Measurements from ENCODE around the gene NDEL1.

Gene NDEL1

GRCh38 chr17:8503807-8504206 is 68.1 kb downstream of the NDEL1 start:
- POLR2A ChIA-PET: no interaction called here
- H3K27ac ChIP-seq (ENCODE audit: extremely low read depth, low read depth, low read length): no peak overlapping the region
- CTCF ChIA-PET: no interaction called here
- TF ChIP-seq ZIC2 (tag by site-specific recombination; IDR thresholded peaks at IDR 0.05): peak; percentile 86
- no peak for TF ChIP-seq TCF7L2 (IDR thresholded peaks at IDR 0.05; ENCODE audit: borderline replicate concordance, low read depth, low read length)
- H3K4me3 ChIP-seq (ENCODE audit: low read depth, low read length): no peak overlapping the region
- H3K9me3 ChIP-seq (ENCODE audit: control insufficient read depth, insufficient read depth, low read depth, low read length): no peaks in the 10 kb centered on the region
- peaks cover 75 to 97% of the 10 kb centered on the region in 2 experiments for H3K36me3 ChIP-seq (ENCODE audit: control insufficient read depth in 2 of 2, insufficient read depth in 1 of 2, low read length in 2 of 2)
- H3K4me1 ChIP-seq (ENCODE audit: control insufficient read depth, insufficient read depth, low read length): no peaks in the 10 kb centered on the region

- Histone ChIP-seq H3K4me1 (ENCODE audit: control insufficient read depth, insufficient read depth, low read length) (no peaks in the 10 kb centered on the region), H3K9me3 (ENCODE audit: control insufficient read depth, insufficient read depth, low read depth, low read length) (no peaks in the 10 kb centered on the region), H3K27ac (ENCODE audit: extremely low read depth, low read depth, low read length) (no peak overlapping the region), H3K4me3 (ENCODE audit: low read depth, low read length) (no peak overlapping the region), H3K36me3 (ENCODE audit: control insufficient read depth in 2 of 2, insufficient read depth in 1 of 2, low read length in 2 of 2) (peaks cover 74 to 97% of the 10 kb centered on the region in 2 experiments)
- ChIA-PET POLR2A (no interaction called here), CTCF (interaction anchor here (0.7 kb wide), 1 partner anchor 25 kb away, joined by 3 read pairs; no protein-coding TSS in a partner anchor)
- no peak for TF ChIP-seq ZNF548 (tag by site-specific recombination; IDR thresholded peaks at IDR 0.05)
- no peak for TF ChIP-seq KLF10 (tag by site-specific recombination; IDR thresholded peaks at IDR 0.05)
- TF ChIP-seq ZNF37A (tag by site-specific recombination; IDR thresholded peaks at IDR 0.05): no peak
- no peak for TF ChIP-seq ZBTB44 (tag by site-specific recombination; IDR thresholded peaks at IDR 0.05)
- TF ChIP-seq ZFP69B (tag by site-specific recombination; IDR thresholded peaks at IDR 0.05): no peak
- TF ChIP-seq ZNF701 (tag by site-specific recombination; IDR thresholded peaks at IDR 0.05): no peak
- no peak for TF ChIP-seq ZNF596 (tag by site-specific recombination; IDR thresholded peaks at IDR 0.05)
- TF ChIP-seq GFI1B (tag by site-specific recombination; IDR thresholded peaks at IDR 0.05): no peak
- TF ChIP-seq ZNF404 (tag by site-specific recombination; IDR thresholded peaks at IDR 0.05): no peak
- no peak for TF ChIP-seq ZNF654 (tag by site-specific recombination; IDR thresholded peaks at IDR 0.05; ENCODE audit: low read depth)
- no peak for TF ChIP-seq ZNF513 (tag by site-specific recombination; IDR thresholded peaks at IDR 0.05)
- no peak for TF ChIP-seq ZNF626 (tag by site-specific recombination; IDR thresholded peaks at IDR 0.05)
- TF ChIP-seq ZNF24 (tag by site-specific recombination; IDR thresholded peaks at IDR 0.05): no peak
- no peak for TF ChIP-seq ZNF157 (tag by site-specific recombination; IDR thresholded peaks at IDR 0.05)
- no peak for TF ChIP-seq PBX3 (CRISPR knock-in tag; IDR thresholded peaks at IDR 0.05)
- no peak for TF ChIP-seq ZNF292 (tag by site-specific recombination; IDR thresholded peaks at IDR 0.05; ENCODE audit: borderline replicate concordance, low read depth)
- TF ChIP-seq ZNF530 (tag by site-specific recombination; IDR thresholded peaks at IDR 0.05; ENCODE audit: low read depth): no peak
- no peak for TF ChIP-seq ZXDB (tag by site-specific recombination; IDR thresholded peaks at IDR 0.05)
Measured at GRCh38 chr17:8504460-8505207, 69.0 kb downstream of the NDEL1 start.

Data from HEK293 (cell line).